ENCODE measurements around the gene CREB5. TPM values are rescaled to one million over a fixed set of nuclear protein-coding genes. Genes with fewer than 3 reads are reported as not detected.

CREB5 gene
- total RNA-seq, 1 donor from 2014 or later: 13.6 TPM

DNA sequence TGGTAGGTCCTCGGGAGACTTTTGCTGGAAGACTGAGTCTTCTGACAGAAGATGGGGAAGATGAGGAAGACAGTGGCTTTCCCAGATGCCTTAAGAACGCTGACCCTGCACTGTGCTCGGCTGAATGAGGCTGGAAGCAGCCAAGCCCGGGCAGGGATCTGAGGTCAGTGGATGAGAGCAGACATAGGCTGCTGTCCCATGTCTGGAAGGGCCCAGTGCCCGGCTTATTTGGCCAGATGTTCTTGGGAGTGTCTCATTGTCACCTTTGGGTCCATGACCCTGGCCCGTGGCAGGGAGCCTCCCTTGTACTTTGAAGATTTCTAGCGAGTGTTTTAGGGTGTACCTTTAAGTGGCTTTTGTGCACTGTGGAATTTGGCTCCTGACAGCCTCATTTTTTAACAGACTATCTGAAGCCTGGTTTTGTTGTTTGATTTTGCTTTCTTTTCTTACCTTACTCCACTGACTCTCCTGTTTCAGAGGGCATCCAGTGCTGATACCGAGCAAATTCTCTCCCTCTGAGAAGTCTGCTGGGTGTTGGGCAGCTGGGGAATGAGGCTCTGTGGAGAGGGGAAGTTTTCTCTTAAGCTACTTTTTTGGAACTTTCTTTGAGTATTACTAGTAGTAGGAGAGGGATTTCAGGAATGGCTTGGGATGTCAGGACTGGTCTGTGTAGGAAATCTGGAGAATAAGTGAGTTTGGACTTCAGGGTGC, 61.4 kb downstream of the CREB5 start:
- Mint-ChIP-seq H3K36me3 (no peaks in the 10 kb centered on the region), H3K4me1 (peaks cover 26% of the 10 kb centered on the region), H3K27ac (peak overlapping the region; percentile 7), H3K9me3 (no peaks in the 10 kb centered on the region), H3K27me3 (ENCODE audit: low read depth) (no peaks in the 10 kb centered on the region), H3K4me3 (no peak overlapping the region)
- TF ChIP-seq, protein P1, sequence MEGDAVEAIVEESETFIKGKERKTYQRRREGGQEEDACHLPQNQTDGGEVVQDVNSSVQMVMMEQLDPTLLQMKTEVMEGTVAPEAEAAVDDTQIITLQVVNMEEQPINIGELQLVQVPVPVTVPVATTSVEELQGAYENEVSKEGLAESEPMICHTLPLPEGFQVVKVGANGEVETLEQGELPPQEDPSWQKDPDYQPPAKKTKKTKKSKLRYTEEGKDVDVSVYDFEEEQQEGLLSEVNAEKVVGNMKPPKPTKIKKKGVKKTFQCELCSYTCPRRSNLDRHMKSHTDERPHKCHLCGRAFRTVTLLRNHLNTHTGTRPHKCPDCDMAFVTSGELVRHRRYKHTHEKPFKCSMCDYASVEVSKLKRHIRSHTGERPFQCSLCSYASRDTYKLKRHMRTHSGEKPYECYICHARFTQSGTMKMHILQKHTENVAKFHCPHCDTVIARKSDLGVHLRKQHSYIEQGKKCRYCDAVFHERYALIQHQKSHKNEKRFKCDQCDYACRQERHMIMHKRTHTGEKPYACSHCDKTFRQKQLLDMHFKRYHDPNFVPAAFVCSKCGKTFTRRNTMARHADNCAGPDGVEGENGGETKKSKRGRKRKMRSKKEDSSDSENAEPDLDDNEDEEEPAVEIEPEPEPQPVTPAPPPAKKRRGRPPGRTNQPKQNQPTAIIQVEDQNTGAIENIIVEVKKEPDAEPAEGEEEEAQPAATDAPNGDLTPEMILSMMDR (IDR thresholded peaks at IDR 0.05; ENCODE audit: unreplicated experiment): no peak
- no peak for DNase-seq (ENCODE audit: low spot score in 2 of 2, unreplicated experiment in 2 of 2)

DNA sequence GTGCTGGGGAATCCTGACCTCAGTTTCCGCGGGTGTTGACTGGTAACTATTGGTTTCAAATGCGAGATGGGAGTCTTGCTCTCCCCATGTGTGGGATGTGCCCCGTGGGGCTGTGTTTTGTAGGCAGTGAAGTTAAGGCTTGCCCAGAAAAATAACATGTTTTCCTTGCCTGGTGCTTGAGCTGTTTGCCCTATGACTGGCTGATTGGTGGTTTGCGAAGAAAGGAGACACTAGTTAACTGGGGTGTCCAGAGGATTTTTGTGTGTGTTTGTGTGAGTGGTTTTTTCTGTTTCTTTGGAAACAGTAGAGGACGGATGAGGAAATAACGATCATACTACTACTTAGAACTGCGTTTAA, 61.9 kb downstream of the CREB5 start:
- H3K36me3 Mint-ChIP-seq: no peaks in the 10 kb centered on the region
- no peak for DNase-seq (ENCODE audit: low spot score in 2 of 2, unreplicated experiment in 2 of 2)
- TF ChIP-seq, protein P1 (IDR thresholded peaks at IDR 0.05; ENCODE audit: unreplicated experiment): no peak
- no peaks in the 10 kb centered on the region for H3K27me3 Mint-ChIP-seq (ENCODE audit: low read depth)
- no peaks in the 10 kb centered on the region for H3K9me3 Mint-ChIP-seq
- peak overlapping the region; percentile 7 for H3K27ac Mint-ChIP-seq
- H3K4me3 Mint-ChIP-seq: no peak overlapping the region
- H3K4me1 Mint-ChIP-seq: peaks cover 26% of the 10 kb centered on the region

DNA sequence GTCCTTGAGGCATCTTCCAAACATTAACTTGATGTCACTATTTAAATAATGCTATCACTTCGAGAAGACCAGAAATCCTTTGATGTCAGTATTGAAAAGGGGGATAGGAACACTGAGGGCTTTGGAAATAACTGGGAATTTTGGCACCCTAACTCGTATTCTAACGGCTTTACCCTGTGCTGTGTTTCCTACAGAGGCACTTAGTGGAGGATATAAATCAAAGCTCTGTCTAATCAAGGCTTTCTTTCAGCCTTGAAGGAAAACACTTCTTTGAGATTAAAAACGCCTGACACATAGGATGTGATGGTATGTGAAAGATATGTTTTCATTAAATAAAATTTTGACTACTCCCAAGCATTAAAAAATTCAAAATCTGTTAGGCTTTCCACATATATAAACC, 62.3 kb downstream of the CREB5 start:
- H3K4me1 Mint-ChIP-seq: peaks cover 26% of the 10 kb centered on the region
- H3K27ac Mint-ChIP-seq: no peak overlapping the region
- H3K9me3 Mint-ChIP-seq: no peaks in the 10 kb centered on the region
- no peaks in the 10 kb centered on the region for H3K27me3 Mint-ChIP-seq (ENCODE audit: low read depth)
- no peaks in the 10 kb centered on the region for H3K36me3 Mint-ChIP-seq
- no peak for DNase-seq (ENCODE audit: low spot score in 2 of 2, unreplicated experiment in 2 of 2)
- TF ChIP-seq, protein P1 (IDR thresholded peaks at IDR 0.05; ENCODE audit: unreplicated experiment): no peak
- no peak overlapping the region for H3K4me3 Mint-ChIP-seq

DNA sequence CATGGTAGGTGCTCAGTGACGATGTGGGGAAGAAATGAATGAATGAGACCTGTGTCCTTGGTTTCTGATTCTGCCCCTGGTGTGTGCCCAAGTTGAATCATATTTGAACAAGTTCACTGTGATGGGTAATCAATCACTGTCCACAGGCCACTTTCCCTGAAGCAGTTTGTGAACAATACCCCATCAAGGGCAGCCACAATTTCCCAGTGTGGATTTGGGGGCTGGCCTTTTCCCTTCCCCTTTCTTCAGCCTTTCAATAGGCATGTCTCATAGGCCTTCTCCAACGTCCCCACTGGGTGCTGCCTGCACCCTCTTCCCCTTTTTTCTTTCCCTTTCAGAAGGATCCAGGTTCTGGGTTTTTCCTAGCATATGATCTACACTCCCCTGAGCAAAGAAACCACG, 64.7 kb downstream of the CREB5 start:
- no peak overlapping the region for H3K4me3 Mint-ChIP-seq
- no peak overlapping the region for H3K27ac Mint-ChIP-seq
- no peaks in the 10 kb centered on the region for H3K27me3 Mint-ChIP-seq (ENCODE audit: low read depth)
- no peaks in the 10 kb centered on the region for H3K9me3 Mint-ChIP-seq
- DNase-seq (ENCODE audit: low spot score in 2 of 2, unreplicated experiment in 2 of 2): no peak
- H3K4me1 Mint-ChIP-seq: peaks cover 47% of the 10 kb centered on the region
- TF ChIP-seq, protein P1 (IDR thresholded peaks at IDR 0.05; ENCODE audit: unreplicated experiment): no peak
- no peaks in the 10 kb centered on the region for H3K36me3 Mint-ChIP-seq

DNA sequence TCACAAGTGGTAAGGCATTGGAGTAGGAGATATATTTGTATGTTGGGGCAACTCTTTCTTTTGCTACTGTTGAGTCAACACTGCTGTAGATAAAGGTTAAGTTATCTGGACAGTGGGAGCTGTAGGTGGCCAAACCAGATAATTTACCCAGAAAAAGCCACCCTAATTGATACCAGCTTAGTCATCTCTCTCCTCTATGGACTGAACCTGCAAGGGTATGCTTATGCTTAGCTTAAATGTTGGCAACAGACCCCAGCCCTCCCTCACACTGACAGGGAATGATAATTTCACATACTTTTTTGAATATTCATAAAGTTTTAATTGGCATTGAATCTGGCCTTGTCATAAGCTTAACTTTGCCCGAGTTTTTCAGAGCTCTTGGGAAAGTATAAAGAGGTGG, 66.3 kb downstream of the CREB5 start:
- TF ChIP-seq, protein P1 (IDR thresholded peaks at IDR 0.05; ENCODE audit: unreplicated experiment): no peak
- H3K4me3 Mint-ChIP-seq: no peak overlapping the region
- no peaks in the 10 kb centered on the region for H3K9me3 Mint-ChIP-seq
- H3K27ac Mint-ChIP-seq: no peak overlapping the region
- no peaks in the 10 kb centered on the region for H3K36me3 Mint-ChIP-seq
- H3K27me3 Mint-ChIP-seq (ENCODE audit: low read depth): no peaks in the 10 kb centered on the region
- peaks cover 52% of the 10 kb centered on the region for H3K4me1 Mint-ChIP-seq
- no peak for DNase-seq (ENCODE audit: low spot score in 2 of 2, unreplicated experiment in 2 of 2)

Data from mesothelial cell of epicardium (in vitro differentiated cells).